Measurements from ENCODE around the gene HPCAL4. TPM values are rescaled to one million over a fixed set of nuclear protein-coding genes. Genes with fewer than 3 reads are reported as not detected.

The HPCAL4 gene
- total RNA-seq, 4 donors from 2014 or later: 0.83 TPM; not detected in 3

DNA sequence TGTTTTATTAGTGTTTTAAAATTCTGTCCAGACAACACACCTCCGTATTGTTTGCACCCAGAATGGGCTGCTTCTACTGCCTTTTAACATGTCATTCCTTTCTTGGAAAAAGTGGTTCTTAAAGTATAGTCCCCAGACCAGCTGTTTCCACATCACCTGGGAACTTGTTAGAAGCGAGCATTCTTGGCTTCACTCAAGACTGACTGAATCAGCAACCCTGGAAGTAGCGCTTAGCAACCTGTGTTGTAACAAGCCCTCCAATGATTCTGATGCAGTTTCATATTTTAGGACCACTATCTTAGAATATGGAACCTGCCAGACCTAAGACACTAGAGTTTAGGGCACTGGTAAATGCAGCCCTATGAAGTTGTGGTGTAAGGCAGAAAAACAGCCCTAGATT lies 41.5 kb upstream of the HPCAL4 start:
- no peak for DNase-seq
- Histone ChIP-seq H3K27me3 (peaks cover 0 to 4% of the 10 kb centered on the region in 2 donors), H3K4me3 (no peak overlapping the region), H3K36me3 (no peaks in the 10 kb centered on the region), H3K4me1 (no peaks in the 10 kb centered on the region), H3K9me3 (no peaks in the 10 kb centered on the region), H3K27ac (no peak overlapping the region)
- TF ChIP-seq, protein P1, sequence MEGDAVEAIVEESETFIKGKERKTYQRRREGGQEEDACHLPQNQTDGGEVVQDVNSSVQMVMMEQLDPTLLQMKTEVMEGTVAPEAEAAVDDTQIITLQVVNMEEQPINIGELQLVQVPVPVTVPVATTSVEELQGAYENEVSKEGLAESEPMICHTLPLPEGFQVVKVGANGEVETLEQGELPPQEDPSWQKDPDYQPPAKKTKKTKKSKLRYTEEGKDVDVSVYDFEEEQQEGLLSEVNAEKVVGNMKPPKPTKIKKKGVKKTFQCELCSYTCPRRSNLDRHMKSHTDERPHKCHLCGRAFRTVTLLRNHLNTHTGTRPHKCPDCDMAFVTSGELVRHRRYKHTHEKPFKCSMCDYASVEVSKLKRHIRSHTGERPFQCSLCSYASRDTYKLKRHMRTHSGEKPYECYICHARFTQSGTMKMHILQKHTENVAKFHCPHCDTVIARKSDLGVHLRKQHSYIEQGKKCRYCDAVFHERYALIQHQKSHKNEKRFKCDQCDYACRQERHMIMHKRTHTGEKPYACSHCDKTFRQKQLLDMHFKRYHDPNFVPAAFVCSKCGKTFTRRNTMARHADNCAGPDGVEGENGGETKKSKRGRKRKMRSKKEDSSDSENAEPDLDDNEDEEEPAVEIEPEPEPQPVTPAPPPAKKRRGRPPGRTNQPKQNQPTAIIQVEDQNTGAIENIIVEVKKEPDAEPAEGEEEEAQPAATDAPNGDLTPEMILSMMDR (IDR thresholded peaks at IDR 0.05): no peak
- TF ChIP-seq POLR2A (IDR thresholded peaks at IDR 0.05): no peak

GRCh38 chr1:39729842-39730241 lies 38.6 kb upstream of the HPCAL4 start:
- Histone ChIP-seq H3K4me1 (no peaks in the 10 kb centered on the region), H3K9me3 (no peaks in the 10 kb centered on the region), H3K27me3 (peaks cover 0 to 8% of the 10 kb centered on the region in 2 donors), H3K4me3 (no peak overlapping the region), H3K36me3 (no peaks in the 10 kb centered on the region), H3K27ac (no peak overlapping the region)
- TF ChIP-seq, protein P1 (IDR thresholded peaks at IDR 0.05): no peak
- TF ChIP-seq POLR2A (IDR thresholded peaks at IDR 0.05): no peak
- DNase-seq: no peak

DNA sequence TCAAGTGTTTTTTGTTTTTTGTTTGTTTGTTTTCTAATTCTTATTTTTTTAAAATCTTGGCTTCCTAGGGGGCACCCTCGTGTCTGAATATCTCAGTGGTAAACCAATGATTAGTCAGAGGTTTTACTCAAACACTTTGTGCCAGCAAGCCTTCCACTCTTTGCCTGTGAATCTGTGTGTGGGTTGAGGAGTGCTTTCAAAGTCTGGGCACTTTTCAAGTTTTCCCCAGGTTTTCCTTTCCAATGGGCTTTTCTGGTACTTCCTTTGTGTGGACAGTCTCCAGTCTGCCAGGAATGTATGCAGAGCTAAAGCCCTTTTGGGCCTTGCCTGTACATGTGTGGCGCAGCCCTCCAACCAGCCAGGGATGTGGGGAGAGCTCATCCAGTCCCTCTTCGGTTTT lies 37.8 kb upstream of the HPCAL4 start:
- Histone ChIP-seq H3K27ac (no peak overlapping the region), H3K4me3 (no peak overlapping the region), H3K4me1 (no peaks in the 10 kb centered on the region), H3K27me3 (peaks cover 0 to 8% of the 10 kb centered on the region in 2 donors), H3K9me3 (no peaks in the 10 kb centered on the region), H3K36me3 (no peaks in the 10 kb centered on the region)
- TF ChIP-seq POLR2A (IDR thresholded peaks at IDR 0.05): no peak
- TF ChIP-seq, protein P1 (IDR thresholded peaks at IDR 0.05): no peak
- DNase-seq: no peak

- H3K9me3 ChIP-seq: no peaks in the 10 kb centered on the region
- H3K4me3 ChIP-seq: peak overlapping the region in 1 of 4 donors; percentile 9
- H3K27ac ChIP-seq: no peak overlapping the region
- no peaks in the 10 kb centered on the region for H3K4me1 ChIP-seq
- TF ChIP-seq POLR2A (IDR thresholded peaks at IDR 0.05): no peak
- TF ChIP-seq, protein P1 (IDR thresholded peaks at IDR 0.05): no peak
- peaks cover 0 to 8% of the 10 kb centered on the region in 2 donors for H3K27me3 ChIP-seq
- DNase-seq: no peak
- no peaks in the 10 kb centered on the region for H3K36me3 ChIP-seq
These were observed 36.7 kb upstream of the HPCAL4 start for GRCh38 chr1:39727932-39728317.

DNA sequence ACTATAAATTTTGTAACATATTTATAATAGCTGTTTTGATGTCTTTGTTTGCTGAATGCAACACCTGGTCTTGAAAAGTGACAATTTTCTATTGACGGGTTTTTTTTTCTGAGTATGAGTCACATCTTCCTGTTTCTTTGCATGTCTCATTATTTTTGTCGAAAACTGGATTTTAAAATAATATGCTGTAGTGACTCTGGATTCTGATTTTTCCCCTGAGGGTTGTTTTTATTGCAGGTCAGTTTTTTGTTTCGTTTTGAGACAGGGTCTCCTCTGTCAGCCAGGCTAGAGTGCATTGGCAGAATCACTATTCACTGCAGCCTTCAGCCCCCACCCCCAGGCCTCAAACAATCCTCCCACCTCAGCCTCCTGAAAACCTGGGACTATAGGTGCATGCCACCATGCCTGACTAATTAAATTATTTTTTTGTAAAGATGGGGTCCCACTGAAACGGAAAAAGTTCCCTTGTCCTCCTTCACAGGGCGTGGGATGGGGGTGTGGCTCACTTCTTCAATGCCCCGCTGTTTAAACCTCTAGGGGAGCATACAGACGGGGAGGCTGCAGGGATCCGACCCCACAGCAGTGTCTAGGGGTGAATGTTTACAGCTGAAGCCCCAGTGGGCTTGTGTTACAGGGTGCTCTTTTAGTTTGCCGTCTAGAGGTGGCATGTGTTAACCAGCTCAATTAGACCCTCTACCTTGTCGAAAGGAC lies 36.1 kb upstream of the HPCAL4 start:
- Histone ChIP-seq H3K36me3 (no peaks in the 10 kb centered on the region), H3K27ac (no peak overlapping the region), H3K27me3 (peaks cover 0 to 8% of the 10 kb centered on the region in 2 donors), H3K4me3 (no peak overlapping the region), H3K9me3 (no peaks in the 10 kb centered on the region), H3K4me1 (no peaks in the 10 kb centered on the region)
- no peak for DNase-seq
- TF ChIP-seq, protein P1 (IDR thresholded peaks at IDR 0.05): no peak
- no peak for TF ChIP-seq POLR2A (IDR thresholded peaks at IDR 0.05)
